ENCODE measurements around the gene PALM. TPM values are rescaled to one million over a fixed set of nuclear protein-coding genes. Genes with fewer than 3 reads are reported as not detected.
A peak's percentile ranks its signal among the peaks of the same experiment; 100 is the strongest.

The PALM gene
- total and polyA plus RNA-seq, 9 of the 15 experiments (the other 6 are each of a cell fraction or from before 2014, with no cell fraction given) = 0.04 to 6.6 (median 1.7) TPM

DNA sequence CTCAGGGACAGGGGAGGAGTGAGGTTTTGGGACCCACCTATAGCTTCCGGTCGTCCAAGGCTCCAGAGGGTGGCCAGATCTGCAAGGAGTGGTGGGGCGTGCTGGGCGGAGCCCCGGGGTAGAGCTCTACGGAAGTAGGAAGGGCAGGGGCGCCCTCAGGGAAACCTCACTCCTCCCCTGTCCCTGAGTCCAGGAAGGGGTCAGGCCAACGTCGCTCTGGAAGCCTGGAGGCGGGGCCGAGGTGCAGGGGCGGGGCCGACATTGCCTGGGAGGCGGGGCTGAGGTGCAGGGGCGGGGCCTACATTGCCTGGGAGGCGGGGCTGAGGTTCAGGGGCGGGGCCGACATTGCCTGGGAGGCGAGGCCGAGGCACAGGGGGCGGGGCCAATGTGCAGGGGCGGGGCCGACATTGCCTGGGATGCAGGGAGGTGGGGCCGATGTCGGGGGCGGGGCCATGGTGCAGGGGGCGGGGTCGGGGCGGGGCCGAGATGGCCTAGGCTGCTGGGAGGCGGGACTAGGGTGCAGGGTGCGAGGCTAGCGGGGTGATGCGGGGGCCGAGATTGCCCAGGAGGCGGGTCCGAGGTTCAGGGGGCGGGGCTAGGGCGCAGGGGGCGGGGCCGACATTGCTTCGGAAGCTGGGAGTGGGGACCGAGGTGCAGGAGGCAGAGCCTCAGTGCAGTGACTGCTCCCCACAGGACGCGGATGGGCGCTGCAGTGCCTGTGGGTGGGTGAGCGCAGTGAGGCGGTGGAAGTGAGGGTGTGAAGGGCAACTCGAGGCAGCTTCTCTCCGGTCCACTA, 4.9 kb upstream of the PALM start (continued):
- TF ChIP-seq, protein P1, sequence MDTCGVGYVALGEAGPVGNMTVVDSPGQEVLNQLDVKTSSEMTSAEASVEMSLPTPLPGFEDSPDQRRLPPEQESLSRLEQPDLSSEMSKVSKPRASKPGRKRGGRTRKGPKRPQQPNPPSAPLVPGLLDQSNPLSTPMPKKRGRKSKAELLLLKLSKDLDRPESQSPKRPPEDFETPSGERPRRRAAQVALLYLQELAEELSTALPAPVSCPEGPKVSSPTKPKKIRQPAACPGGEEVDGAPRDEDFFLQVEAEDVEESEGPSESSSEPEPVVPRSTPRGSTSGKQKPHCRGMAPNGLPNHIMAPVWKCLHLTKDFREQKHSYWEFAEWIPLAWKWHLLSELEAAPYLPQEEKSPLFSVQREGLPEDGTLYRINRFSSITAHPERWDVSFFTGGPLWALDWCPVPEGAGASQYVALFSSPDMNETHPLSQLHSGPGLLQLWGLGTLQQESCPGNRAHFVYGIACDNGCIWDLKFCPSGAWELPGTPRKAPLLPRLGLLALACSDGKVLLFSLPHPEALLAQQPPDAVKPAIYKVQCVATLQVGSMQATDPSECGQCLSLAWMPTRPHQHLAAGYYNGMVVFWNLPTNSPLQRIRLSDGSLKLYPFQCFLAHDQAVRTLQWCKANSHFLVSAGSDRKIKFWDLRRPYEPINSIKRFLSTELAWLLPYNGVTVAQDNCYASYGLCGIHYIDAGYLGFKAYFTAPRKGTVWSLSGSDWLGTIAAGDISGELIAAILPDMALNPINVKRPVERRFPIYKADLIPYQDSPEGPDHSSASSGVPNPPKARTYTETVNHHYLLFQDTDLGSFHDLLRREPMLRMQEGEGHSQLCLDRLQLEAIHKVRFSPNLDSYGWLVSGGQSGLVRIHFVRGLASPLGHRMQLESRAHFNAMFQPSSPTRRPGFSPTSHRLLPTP (IDR thresholded peaks at IDR 0.05; ENCODE audit: borderline replicate concordance, extremely low read depth, insufficient read length) = no peak
- TF ChIP-seq NR2F6 (CRISPR knock-in tag; IDR thresholded peaks at IDR 0.05) (no peak), TAF1 (IDR thresholded peaks at IDR 0.05; ENCODE audit: control insufficient read depth, extremely low read depth, insufficient read depth, low read length, severe bottlenecking) (peak; percentile 44), PRPF4 (IDR thresholded peaks at IDR 0.05; ENCODE audit: insufficient read depth, low read depth, low read length, poor library complexity, severe bottlenecking) (no peak), LEF1 (IDR thresholded peaks at IDR 0.05) (no peak), JUN (IDR thresholded peaks at IDR 0.05; ENCODE audit: borderline replicate concordance, low read depth, low read length) (0 out of 2 replicates have a peak, but pooled peaks have one; percentile 30), JUN (CRISPR knock-in tag; IDR thresholded peaks at IDR 0.05; ENCODE audit: borderline replicate concordance) (no peak), TBP (optimal IDR thresholded peaks at IDR 0.05; ENCODE audit: low read depth, low read length) (peak; percentile 85), POLR2A (conservative IDR thresholded peaks at IDR 0.05) (peak; percentile 70; the same call in 1 of the 2 replicates), MAX (CRISPR knock-in tag; IDR thresholded peaks at IDR 0.05) (peak; percentile 35; the same call in 1 of the 2 replicates), CBX8 (IDR thresholded peaks at IDR 0.05; ENCODE audit: borderline replicate concordance, extremely low read depth, low read depth, low read length, poor library complexity, severe bottlenecking) (no peak), MAFF (IDR thresholded peaks at IDR 0.05; ENCODE audit: low read length) (no peak), MTA3 (IDR thresholded peaks at IDR 0.05; ENCODE audit: borderline replicate concordance) (0 out of 2 replicates have a peak, but pooled peaks have one; percentile 20), HSF4 (CRISPR knock-in tag; IDR thresholded peaks at IDR 0.05; ENCODE audit: borderline replicate concordance) (no peak), TARDBP (IDR thresholded peaks at IDR 0.05) (no peak), SPI1 (IDR thresholded peaks at IDR 0.05; ENCODE audit: borderline replicate concordance, low read depth, low read length) (peak; percentile 48; the same call in 1 of the 2 replicates), TOE1 (IDR thresholded peaks at IDR 0.05; ENCODE audit: borderline replicate concordance) (no peak), TOE1 (CRISPR knock-in tag; IDR thresholded peaks at IDR 0.05; ENCODE audit: borderline replicate concordance, low read depth) (no peak)
- TF ChIP-seq, protein P2, sequence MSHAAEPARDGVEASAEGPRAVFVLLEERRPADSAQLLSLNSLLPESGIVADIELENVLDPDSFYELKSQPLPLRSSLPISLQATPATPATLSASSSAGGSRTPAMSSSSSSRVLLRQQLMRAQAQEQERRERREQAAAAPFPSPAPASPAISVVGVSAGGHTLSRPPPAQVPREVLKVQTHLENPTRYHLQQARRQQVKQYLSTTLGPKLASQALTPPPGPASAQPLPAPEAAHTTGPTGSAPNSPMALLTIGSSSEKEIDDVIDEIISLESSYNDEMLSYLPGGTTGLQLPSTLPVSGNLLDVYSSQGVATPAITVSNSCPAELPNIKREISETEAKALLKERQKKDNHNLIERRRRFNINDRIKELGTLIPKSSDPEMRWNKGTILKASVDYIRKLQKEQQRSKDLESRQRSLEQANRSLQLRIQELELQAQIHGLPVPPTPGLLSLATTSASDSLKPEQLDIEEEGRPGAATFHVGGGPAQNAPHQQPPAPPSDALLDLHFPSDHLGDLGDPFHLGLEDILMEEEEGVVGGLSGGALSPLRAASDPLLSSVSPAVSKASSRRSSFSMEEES (CRISPR knock-in tag; IDR thresholded peaks at IDR 0.05) = no peak
- TF ChIP-seq, protein P3, sequence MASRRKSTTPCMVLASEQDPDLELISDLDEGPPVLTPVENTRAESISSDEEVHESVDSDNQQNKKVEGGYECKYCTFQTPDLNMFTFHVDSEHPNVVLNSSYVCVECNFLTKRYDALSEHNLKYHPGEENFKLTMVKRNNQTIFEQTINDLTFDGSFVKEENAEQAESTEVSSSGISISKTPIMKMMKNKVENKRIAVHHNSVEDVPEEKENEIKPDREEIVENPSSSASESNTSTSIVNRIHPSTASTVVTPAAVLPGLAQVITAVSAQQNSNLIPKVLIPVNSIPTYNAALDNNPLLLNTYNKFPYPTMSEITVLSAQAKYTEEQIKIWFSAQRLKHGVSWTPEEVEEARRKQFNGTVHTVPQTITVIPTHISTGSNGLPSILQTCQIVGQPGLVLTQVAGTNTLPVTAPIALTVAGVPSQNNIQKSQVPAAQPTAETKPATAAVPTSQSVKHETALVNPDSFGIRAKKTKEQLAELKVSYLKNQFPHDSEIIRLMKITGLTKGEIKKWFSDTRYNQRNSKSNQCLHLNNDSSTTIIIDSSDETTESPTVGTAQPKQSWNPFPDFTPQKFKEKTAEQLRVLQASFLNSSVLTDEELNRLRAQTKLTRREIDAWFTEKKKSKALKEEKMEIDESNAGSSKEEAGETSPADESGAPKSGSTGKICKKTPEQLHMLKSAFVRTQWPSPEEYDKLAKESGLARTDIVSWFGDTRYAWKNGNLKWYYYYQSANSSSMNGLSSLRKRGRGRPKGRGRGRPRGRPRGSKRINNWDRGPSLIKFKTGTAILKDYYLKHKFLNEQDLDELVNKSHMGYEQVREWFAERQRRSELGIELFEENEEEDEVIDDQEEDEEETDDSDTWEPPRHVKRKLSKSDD (conservative IDR thresholded peaks at IDR 0.05; ENCODE audit: low read length) = no peak

Measured in K562 (cell line).